H1 (cell line): ENCODE data around the gene LEUTX. TPM values are rescaled to one million over a fixed set of nuclear protein-coding genes. Genes with fewer than 3 reads are reported as not detected.

Experiments
- CTCF ChIA-PET: fragments of 300-600 bp; sonication (Branson Sonifier 250); formaldehyde crosslinking; loops from one replicate; lab custom pipeline; 2021; ENCODE audit not compliant: partially characterized antibody; lab: Charles Lee
- POLR2A ChIA-PET: fragments of 300-600 bp; sonication (Branson Sonifier 250); formaldehyde crosslinking; loops from one replicate; lab custom pipeline; 2021; ENCODE audit warnings: inconsistent platforms; ENCODE audit not compliant: partially characterized antibody; lab: Charles Lee
- DNase-seq, 2 experiments: peaks; one replicate each; pipeline versions ENCODE4 v3.0.0 to v3.0.0-alpha.2; 2010 to 2022; ENCODE audit warnings: low spot score in 2 of 2, low read depth in 1 of 2, mixed read lengths in 1 of 2
- FAIRE-seq: peaks from 2 replicates; lab custom pipeline; 2011; peaks lifted over from hg19 to GRCh38; lab: Jason Lieb, UNC
- H2AFZ ChIP-seq: 2 replicates; pipeline ENCODE4 v1.8.1; 2012; ENCODE audit warnings: low read length, inconsistent platforms
- H2AK5ac ChIP-seq: 2 replicates; pipeline ENCODE4 v1.6.1; 2013; ENCODE audit warnings: low read depth, low read length
- H2BK120ac ChIP-seq: replicated peaks from 2 replicates; pipeline ENCODE3; 2013; ENCODE audit warnings: low read depth, low read length, inconsistent platforms
- H2BK12ac ChIP-seq: 2 replicates; pipeline ENCODE4 v1.6.1; 2013; ENCODE audit warnings: low read depth, low read length
- H2BK15ac ChIP-seq: 2 replicates; pipeline ENCODE4 v1.6.1; 2013; ENCODE audit warnings: low read length
- H2BK20ac ChIP-seq: 2 replicates; pipeline ENCODE4 v1.6.1; 2013; ENCODE audit warnings: low read length
- H2BK5ac ChIP-seq: 2 replicates; pipeline ENCODE4 v1.6.1; 2013; ENCODE audit warnings: low read depth, low read length
- H3K14ac ChIP-seq: 2 replicates; pipeline ENCODE4 v1.6.1; 2013; ENCODE audit warnings: inconsistent platforms; ENCODE audit not compliant: insufficient read length
- H3K18ac ChIP-seq: 2 replicates; pipeline ENCODE4 v1.6.1; 2013; ENCODE audit warnings: low read length; ENCODE audit errors: extremely low read depth
- H3K23ac ChIP-seq: 2 replicates; pipeline ENCODE4 v1.6.1; 2013; ENCODE audit warnings: inconsistent platforms; ENCODE audit not compliant: insufficient read length
- H3K23me2 ChIP-seq: 2 replicates; pipeline ENCODE4 v1.6.1; 2013; ENCODE audit warnings: low read depth, low read length
- H3K27ac ChIP-seq: 2 replicates; pipeline ENCODE4 v1.6.1; 2011; ENCODE audit warnings: low read depth, low read length, inconsistent platforms
- H3K27me3 ChIP-seq, 4 experiments: replicated peaks in 1 of 4; 1 replicate in 1 of 4; 2 replicates in 3 of 4; pipeline versions ENCODE4 v1.6.1 to v1.8.1; 2011 to 2013; ENCODE audit warnings: low read length in 3 of 4, mild to moderate bottlenecking in 3 of 4, inconsistent platforms in 2 of 4, mixed read lengths in 2 of 4, moderate library complexity in 1 of 4; ENCODE audit not compliant: control insufficient read depth in 3 of 4, insufficient read depth in 3 of 4; ENCODE audit errors: extremely low read depth in 1 of 4
- H3K36me3 ChIP-seq, 4 experiments: 2 replicates each; pipeline versions ENCODE4 v1.6.1 to v1.8.1; 2011 to 2013; ENCODE audit warnings: mild to moderate bottlenecking in 4 of 4, low read length in 3 of 4, moderate library complexity in 2 of 4, control low read depth in 1 of 4, inconsistent platforms in 1 of 4; ENCODE audit not compliant: insufficient read depth in 4 of 4, control insufficient read depth in 2 of 4
- H3K4ac ChIP-seq: replicated peaks from 2 replicates; pipeline ENCODE3; 2013; ENCODE audit warnings: low read length, low read depth, mixed read lengths, inconsistent platforms; ENCODE audit not compliant: insufficient read length
- H3K4me1 ChIP-seq, 4 experiments: replicated peaks in 1 of 4; 1 replicate in 1 of 4; 2 replicates in 3 of 4; pipeline versions ENCODE4 v1.6.1 to v1.8.1; 2011 to 2013; ENCODE audit warnings: low read length in 3 of 4, inconsistent platforms in 2 of 4, mixed read lengths in 1 of 4; ENCODE audit not compliant: insufficient read depth in 4 of 4, control insufficient read depth in 3 of 4
- H3K4me2 ChIP-seq, 2 experiments: 2 replicates each; pipeline versions ENCODE4 v1.6.1 to v1.8.1; 2011 to 2013; ENCODE audit warnings: low read depth in 2 of 2, low read length in 2 of 2, control low read depth in 1 of 2, inconsistent platforms in 1 of 2, mild to moderate bottlenecking in 1 of 2; ENCODE audit not compliant: insufficient read depth in 1 of 2
- H3K4me3 ChIP-seq, 4 experiments: fragments of 200-600, 300-600 bp in 1 of 4; sonication (generic), shearing (Covaris generic), sonication (Bioruptor Twin) in 1 of 4; 2 replicates each; pipeline versions ENCODE4 v1.5.1 to v1.8.1; 2011 to 2016; ENCODE audit warnings: low read length in 4 of 4, low read depth in 3 of 4, control low read depth in 2 of 4, inconsistent platforms in 2 of 4, mild to moderate bottlenecking in 2 of 4, mixed read lengths in 1 of 4, moderate library complexity in 1 of 4; ENCODE audit not compliant: insufficient read depth in 2 of 4; ENCODE audit errors: extremely low read depth in 1 of 4
- H3K56ac ChIP-seq: replicated peaks from 2 replicates; pipeline ENCODE3; 2013; ENCODE audit warnings: low read depth, mild to moderate bottlenecking, mixed read lengths, low read length, inconsistent platforms; ENCODE audit not compliant: insufficient read length
- H3K79me1 ChIP-seq: 2 replicates; pipeline ENCODE4 v1.6.1; 2013; ENCODE audit warnings: low read depth, low read length, control low read depth
- H3K79me2 ChIP-seq, 2 experiments: 2 replicates each; pipeline versions ENCODE4 v1.6.1 to v1.8.1; 2012 to 2013; ENCODE audit warnings: low read length in 2 of 2, mild to moderate bottlenecking in 2 of 2, inconsistent platforms in 1 of 2; ENCODE audit not compliant: insufficient read depth in 2 of 2, control insufficient read depth in 1 of 2
- H3K9ac ChIP-seq, 4 experiments: replicated peaks in 1 of 4; 1 replicate in 1 of 4; 2 replicates in 3 of 4; pipeline versions ENCODE4 v1.6.1 to v1.8.1; 2011 to 2013; ENCODE audit warnings: low read depth in 3 of 4, low read length in 3 of 4, control low read depth in 2 of 4, mild to moderate bottlenecking in 2 of 4, moderate library complexity in 2 of 4, inconsistent platforms in 1 of 4; ENCODE audit errors: extremely low read depth in 1 of 4
- H3K9me3 ChIP-seq, 2 experiments: 2 replicates each; pipeline versions ENCODE4 v1.6.1 to v1.8.1; 2012 to 2013; ENCODE audit warnings: mild to moderate bottlenecking in 2 of 2, moderate library complexity in 2 of 2, control low read depth in 1 of 2, inconsistent platforms in 1 of 2, low read depth in 1 of 2, low read length in 1 of 2, mixed read lengths in 1 of 2; ENCODE audit not compliant: insufficient read depth in 2 of 2
- H4K20me1 ChIP-seq, 2 experiments: replicated peaks in 1 of 2; 2 replicates each; pipeline versions ENCODE3 to v1.8.1; 2011 to 2013; ENCODE audit warnings: inconsistent platforms in 2 of 2, low read length in 2 of 2, mild to moderate bottlenecking in 1 of 2; ENCODE audit not compliant: insufficient read depth in 2 of 2, control insufficient read depth in 1 of 2
- H4K5ac ChIP-seq: 2 replicates; pipeline ENCODE4 v1.6.1; 2013; ENCODE audit warnings: low read length, low read depth, mixed read lengths, inconsistent platforms; ENCODE audit not compliant: insufficient read length
- H4K8ac ChIP-seq: 2 replicates; pipeline ENCODE4 v1.8.0; 2013; ENCODE audit warnings: mild to moderate bottlenecking, moderate library complexity, low read length, inconsistent platforms; ENCODE audit not compliant: insufficient read depth; ENCODE audit errors: extremely low read depth
- H4K91ac ChIP-seq: replicated peaks from 2 replicates; pipeline ENCODE3; 2013; ENCODE audit warnings: low read length, mixed read lengths, inconsistent platforms; ENCODE audit not compliant: insufficient read length
- CBX8 ChIP-seq: fragments of 300-800, 300-1000 bp; sonication (generic); IDR thresholded peaks from 2 replicates; pipeline ENCODE4 v1.7.1; 2016; ENCODE audit warnings: low read depth, low read length, borderline replicate concordance
- FOSL1 ChIP-seq: IDR thresholded peaks from 2 replicates; pipeline ENCODE4 v1.6.1; 2011; ENCODE audit warnings: mild to moderate bottlenecking, low read depth, low read length, moderate library complexity; ENCODE audit not compliant: insufficient read depth
- POLR2A ChIP-seq, 2 experiments: IDR thresholded peaks; 1 replicate in 1 of 2; 2 replicates in 1 of 2; pipeline ENCODE4 v1.6.1; 2011; ENCODE audit warnings: low read depth in 2 of 2, low read length in 2 of 2, mild to moderate bottlenecking in 2 of 2; ENCODE audit errors: control extremely low read depth in 1 of 2
- WGBS, 2 experiments: shearing (Covaris generic) in 1 of 2; methylation state at CpG; one replicate each; pipeline versions ENCODE4 v1.1.6 to v1.1.7; 2013 to 2015; ENCODE audit warnings: low lambda C conversion rate in 2 of 2, mixed read lengths in 2 of 2, inconsistent platforms in 1 of 2, low coverage in 1 of 2, missing lambda C conversion rate in 1 of 2; ENCODE audit not compliant: insufficient replicate concordance in 2 of 2, insufficient coverage in 1 of 2, insufficient read length in 1 of 2; ENCODE audit errors: extremely low coverage in 1 of 2, missing lambda C conversion rate in 1 of 2; 5-methylcytosine and 5-hydroxymethylcytosine counted together
- polyA plus RNA-seq, 7 experiments: library from polyadenylated mRNA; depleted of rRNA in 3 of 7; stranded (reverse) in 5 of 7; unstranded in 2 of 7; fragments of >200 nt in 5 of 7; fragments of 200-250 nt in 2 of 7; gene quantifications; 1 replicate in 5 of 7; 2 replicates in 1 of 7; 4 replicates in 1 of 7; pipeline versions ENCODE4 v1.2.1 to v1.2.3, GENCODE V29; 2011 to 2013; ENCODE audit warnings: missing spikeins in 2 of 7, mixed read lengths in 2 of 7
- total RNA-seq: library from RNA; stranded (reverse); fragmentation: NEBNext Ultra II Directional; extraction: Animal tissue kit (Norgen Biotek cat#: 25700); gene quantifications from 2 replicates; pipeline ENCODE4 v1.2.1, GENCODE V29; 2021

The LEUTX gene
- total and polyA plus RNA-seq, 2 of the 8 experiments (the other 6 are each of a cell fraction or from before 2014, with no cell fraction given) = not detected

- DNase-seq = no peak
- no peak overlapping the region for H3K9ac ChIP-seq
- POLR2A ChIA-PET = no interaction called here
- H4K91ac ChIP-seq = no peak overlapping the region
- H3K18ac ChIP-seq = no peak overlapping the region
- H4K5ac ChIP-seq = no peak overlapping the region
- H3K14ac ChIP-seq = no peak overlapping the region
- H3K56ac ChIP-seq = no peak overlapping the region
- H3K9me3 ChIP-seq = no peaks in the 10 kb centered on the region
- CTCF ChIA-PET = interaction anchor here (1.1 to 1.2 kb wide), 2 partner anchors 11 to 19 kb away, joined by 3 to 4 read pairs; no protein-coding TSS in a partner anchor
- no peak overlapping the region for H3K4me2 ChIP-seq
- no peaks in the 10 kb centered on the region for H4K20me1 ChIP-seq
- no peaks in the 10 kb centered on the region for H3K79me2 ChIP-seq
- H2BK12ac ChIP-seq = no peak overlapping the region
- H3K27me3 ChIP-seq = no peaks in the 10 kb centered on the region; a peak in 1 of 7 replicates
- H3K27ac ChIP-seq = no peak overlapping the region
- TF ChIP-seq POLR2A (IDR thresholded peaks at IDR 0.05; ENCODE audit: control extremely low read depth in 1 of 2, low read depth in 2 of 2, low read length in 2 of 2) (no peak), FOSL1 (no peak), CBX8 (no peak)
- no peaks in the 10 kb centered on the region for H3K23me2 ChIP-seq
- no peak overlapping the region for H2BK5ac ChIP-seq
- WGBS, 2 experiments = 72% methylated on average over 5 of the region's 5 CpGs; no CpG with 5 or more reads in 1 of the 2 experiments
- H3K4me3 ChIP-seq = no peak overlapping the region
- no peaks in the 10 kb centered on the region for H3K36me3 ChIP-seq
- no peak overlapping the region for H3K4ac ChIP-seq
- no peak overlapping the region for H2AK5ac ChIP-seq
- no peaks in the 10 kb centered on the region for H3K79me1 ChIP-seq
- H4K8ac ChIP-seq = no peak overlapping the region
- peaks cover 0 to 3% (median under 1%) of the 10 kb centered on the region in 4 experiments; a peak in 2 of 7 replicates for H3K4me1 ChIP-seq
- FAIRE-seq = no peak
- no peak overlapping the region for H3K23ac ChIP-seq
- no peak overlapping the region for H2BK15ac ChIP-seq
- H2BK120ac ChIP-seq = no peak overlapping the region
- no peak overlapping the region for H2BK20ac ChIP-seq
- no peak overlapping the region for H2AFZ ChIP-seq
Measured at GRCh38 chr19:39736088-39736487, 42.6 kb upstream of the LEUTX start.
